PC-3 (cell line): ENCODE measurements around the gene KCNQ1.

Source experiments
- EZH2 ChIP-seq: fragments of 300-600 bp; sonication (generic); IDR thresholded peaks from one replicate; pipeline ENCODE4 v1.6.1; 2017; ENCODE audit warnings: antibody characterized with exemption, mild to moderate bottlenecking, low read length; ENCODE audit not compliant: unreplicated experiment
- EZH2phosphoT487 ChIP-seq: fragments of 300-600 bp; sonication (generic); IDR thresholded peaks from 2 replicates; pipeline ENCODE4 v1.6.1; 2018; ENCODE audit warnings: mild to moderate bottlenecking, antibody characterized with exemption, low read length, borderline replicate concordance
- TF ChIP-seq, protein P1 (sequence below): fragments of 300-600 bp; sonication (generic); conservative IDR thresholded peaks from 2 replicates; pipeline ENCODE4 v1.5.1; 2017; ENCODE audit warnings: antibody characterized with exemption, low read depth, mild to moderate bottlenecking, low read length

DNA sequence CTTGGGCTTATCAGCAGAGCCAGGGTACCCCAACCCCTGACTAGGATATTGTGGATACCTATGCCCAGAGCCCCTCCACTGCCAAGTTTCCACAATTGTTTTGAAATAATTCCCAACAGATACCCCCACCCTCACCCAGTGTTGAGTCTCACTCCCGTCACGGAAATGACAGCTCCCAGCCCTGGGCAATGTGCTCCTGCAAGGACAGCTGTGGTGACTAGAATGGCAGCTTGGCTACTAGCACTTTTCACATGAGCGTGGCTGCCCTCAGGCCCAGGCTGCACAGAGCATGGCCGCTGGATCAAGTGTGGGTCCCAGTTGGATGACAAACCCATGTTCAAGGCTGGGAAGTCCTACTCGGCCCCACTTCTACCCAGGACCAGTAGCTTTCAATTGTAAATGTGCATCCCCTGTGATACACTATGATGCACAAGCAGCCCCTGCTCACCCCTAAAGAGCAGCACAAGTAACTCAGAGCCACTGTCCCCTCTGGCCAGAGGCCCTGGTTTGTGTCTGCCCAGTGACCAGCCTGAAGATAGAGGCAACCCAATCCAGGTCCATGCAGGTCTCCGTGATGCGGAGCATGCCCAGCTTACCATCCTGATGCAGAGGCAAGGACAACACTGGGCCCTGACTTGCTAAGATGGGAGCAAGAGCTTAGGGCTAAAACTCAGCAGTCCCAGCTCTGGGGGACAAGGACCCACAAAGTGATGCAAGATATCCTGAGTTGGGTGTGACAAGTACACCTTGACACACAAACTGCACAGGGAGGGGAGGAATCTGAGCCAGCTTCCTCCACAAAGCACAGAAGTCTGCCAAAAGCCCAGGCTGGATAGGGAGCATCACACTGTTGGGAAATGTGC lies 241.8 kb downstream of the KCNQ1 start:
- TF ChIP-seq, protein P1, sequence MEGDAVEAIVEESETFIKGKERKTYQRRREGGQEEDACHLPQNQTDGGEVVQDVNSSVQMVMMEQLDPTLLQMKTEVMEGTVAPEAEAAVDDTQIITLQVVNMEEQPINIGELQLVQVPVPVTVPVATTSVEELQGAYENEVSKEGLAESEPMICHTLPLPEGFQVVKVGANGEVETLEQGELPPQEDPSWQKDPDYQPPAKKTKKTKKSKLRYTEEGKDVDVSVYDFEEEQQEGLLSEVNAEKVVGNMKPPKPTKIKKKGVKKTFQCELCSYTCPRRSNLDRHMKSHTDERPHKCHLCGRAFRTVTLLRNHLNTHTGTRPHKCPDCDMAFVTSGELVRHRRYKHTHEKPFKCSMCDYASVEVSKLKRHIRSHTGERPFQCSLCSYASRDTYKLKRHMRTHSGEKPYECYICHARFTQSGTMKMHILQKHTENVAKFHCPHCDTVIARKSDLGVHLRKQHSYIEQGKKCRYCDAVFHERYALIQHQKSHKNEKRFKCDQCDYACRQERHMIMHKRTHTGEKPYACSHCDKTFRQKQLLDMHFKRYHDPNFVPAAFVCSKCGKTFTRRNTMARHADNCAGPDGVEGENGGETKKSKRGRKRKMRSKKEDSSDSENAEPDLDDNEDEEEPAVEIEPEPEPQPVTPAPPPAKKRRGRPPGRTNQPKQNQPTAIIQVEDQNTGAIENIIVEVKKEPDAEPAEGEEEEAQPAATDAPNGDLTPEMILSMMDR: no peak
- TF ChIP-seq EZH2: no peak
- no peak for TF ChIP-seq EZH2phosphoT487
